ENCODE results near the gene CAPS.

DNA sequence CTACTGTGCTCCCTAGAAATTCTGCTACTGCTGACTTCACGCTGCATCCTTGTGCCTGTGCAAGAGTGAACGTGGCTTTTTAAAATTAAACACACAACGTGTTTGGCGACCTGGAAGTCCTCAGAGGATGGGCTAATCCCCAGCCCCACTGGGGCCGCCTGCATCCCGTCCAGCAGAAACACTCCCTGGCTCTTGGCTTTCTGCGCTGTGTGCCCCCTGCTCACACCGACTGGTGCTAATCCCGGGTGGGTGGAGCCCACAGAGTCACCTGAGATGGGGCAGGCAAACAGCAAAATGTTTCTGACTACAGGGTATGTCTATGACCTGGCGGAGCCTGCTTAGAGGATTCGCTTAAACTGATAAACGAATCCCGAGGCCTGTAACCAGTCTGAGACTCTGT lies 15.1 kb downstream of the CAPS start:
- TF ChIP-seq CTCF (IDR thresholded peaks at IDR 0.05; ENCODE audit: poor library complexity): no peak
- no peak for TF ChIP-seq EZH2 (IDR thresholded peaks at IDR 0.05; ENCODE audit: borderline replicate concordance)

Data from hepatocyte (in vitro differentiated cells).